Keratinocyte (primary cell): ENCODE measurements around the gene RABGGTA.

Experiments
- CTCF ChIP-seq, 3 experiments: IDR thresholded peaks in 1 of 3; conservative IDR thresholded peaks in 1 of 3; optimal IDR thresholded peaks in 1 of 3; 2 replicates in 2 of 3; 3 replicates in 1 of 3; pipeline versions ENCODE3 to v1.5.1; 2011; ENCODE audit warnings: low read length in 3 of 3, mild to moderate bottlenecking in 3 of 3, moderate library complexity in 2 of 3, control low read depth in 1 of 3, inconsistent platforms in 1 of 3; ENCODE audit not compliant: insufficient read depth in 2 of 3; ENCODE audit errors: extremely low read depth in 1 of 3
- EZH2 ChIP-seq: IDR thresholded peaks from one replicate; pipeline ENCODE4 v1.6.1; 2012; ENCODE audit warnings: inconsistent platforms, mild to moderate bottlenecking, low read length, moderate library complexity

DNA sequence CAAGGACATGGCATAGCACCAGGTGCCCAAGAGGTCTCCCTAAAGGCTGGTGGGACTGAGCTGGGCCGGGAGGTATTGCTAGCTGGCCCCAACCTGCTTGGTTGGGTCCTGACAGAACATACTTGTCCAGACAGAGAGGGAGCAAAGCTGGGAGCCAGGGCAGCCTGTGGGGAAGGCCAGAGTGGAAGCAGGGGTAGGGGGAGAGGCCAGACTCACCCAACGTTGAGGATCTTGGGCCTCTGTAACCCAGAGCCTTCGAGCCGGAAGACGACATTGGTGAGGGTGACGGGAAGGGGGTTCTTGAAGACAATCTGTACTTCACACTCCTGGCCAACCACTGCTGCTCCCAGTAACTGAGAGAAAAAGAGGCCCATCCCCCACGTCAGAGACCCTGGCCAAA is 17.5 kb downstream of the RABGGTA start:
- TF ChIP-seq CTCF (optimal IDR thresholded peaks at IDR 0.05 in 1 of 3, IDR thresholded peaks at IDR 0.05 in 1 of 3, conservative IDR thresholded peaks at IDR 0.05 in 1 of 3; ENCODE audit: extremely low read depth in 1 of 3, insufficient read depth in 2 of 3, low read length in 3 of 3) (no peak), EZH2 (no peak)
